HG03460 (cell line): ENCODE results near the gene FCMR.

Source experiments
- ATAC-seq: cut with Tn5 transposase; IDR thresholded peaks from one replicate; pipeline ENCODE4 v1.9.1; 2021; ENCODE audit not compliant: unreplicated experiment

The FCMR gene

DNA sequence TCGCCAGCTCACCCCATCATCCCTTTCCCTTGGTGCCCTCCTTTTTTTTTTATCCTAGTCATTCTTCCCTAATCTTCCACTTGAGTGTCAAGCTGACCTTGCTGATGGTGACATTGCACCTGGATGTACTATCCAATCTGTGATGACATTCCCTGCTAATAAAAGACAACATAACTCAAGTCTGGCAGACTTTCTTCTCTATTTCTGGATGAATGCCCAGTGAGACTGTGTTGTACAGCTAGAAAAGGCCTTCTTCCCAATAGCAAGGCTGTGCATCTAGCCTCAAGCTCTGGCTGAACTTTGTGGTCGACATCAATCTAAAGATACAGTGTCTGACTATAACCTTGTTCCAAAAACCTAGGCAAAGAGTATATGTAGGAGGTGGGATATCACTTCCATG, 18.1 kb downstream of the FCMR start:
- no peak for ATAC-seq

DNA sequence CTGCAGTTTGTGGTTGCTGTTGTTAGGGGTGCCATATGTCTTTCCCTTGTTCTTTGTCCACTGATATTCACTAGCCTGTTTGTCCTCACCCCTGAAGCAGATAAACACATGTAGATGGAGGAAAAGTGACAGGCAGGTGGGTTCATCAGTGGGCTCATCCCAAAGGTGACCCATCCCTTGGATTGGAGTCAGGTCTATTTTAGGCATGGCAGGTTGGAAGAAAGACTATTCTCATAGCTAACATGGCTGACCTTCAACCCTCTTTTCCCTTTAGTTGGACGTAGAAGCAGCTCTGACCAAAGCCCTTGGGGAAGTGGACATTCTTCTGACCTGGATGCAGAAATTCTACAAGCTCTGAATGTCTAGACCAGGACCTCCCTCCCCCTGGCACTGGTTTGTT, 19.0 kb downstream of the FCMR start:
- ATAC-seq: no peak

DNA sequence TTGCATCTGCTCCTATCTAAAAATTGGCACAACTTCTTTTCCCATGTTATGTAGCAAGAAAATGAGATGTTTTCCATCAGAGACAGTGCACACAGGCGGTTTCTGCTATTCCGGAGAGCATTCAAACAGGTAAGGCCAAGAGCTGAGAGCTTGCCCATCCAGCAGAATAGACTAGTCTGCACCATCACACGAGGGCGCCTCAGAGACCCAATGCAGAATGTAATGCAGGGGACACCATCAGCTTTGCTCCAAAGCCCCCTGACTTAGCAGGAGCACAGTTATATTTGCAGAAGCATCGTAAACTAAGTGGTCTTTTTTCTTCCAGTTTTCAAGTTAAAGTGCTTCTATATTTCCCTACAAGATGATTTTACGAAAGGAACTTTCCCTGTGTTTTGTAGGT, 19.8 kb downstream of the FCMR start:
- ATAC-seq: no peak

DNA sequence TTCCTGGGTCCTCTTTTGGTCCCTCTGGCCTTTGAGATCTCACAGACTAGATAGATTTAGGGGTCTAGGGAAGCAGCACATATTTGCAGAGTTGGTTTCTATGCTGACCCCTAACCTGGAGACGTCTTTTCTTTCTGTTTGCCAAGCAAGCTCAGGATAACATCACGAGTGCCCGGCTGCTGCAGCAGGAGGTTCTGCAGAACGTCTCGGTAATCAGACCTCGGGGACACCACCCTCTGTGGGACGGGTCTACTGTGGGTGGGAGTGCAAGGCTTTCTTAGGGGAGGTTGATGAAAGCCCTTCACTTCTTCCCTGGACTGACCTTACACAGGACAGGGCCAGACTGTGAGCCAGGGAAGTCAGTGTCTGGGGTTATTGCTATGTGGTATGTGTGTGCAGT, 21.6 kb downstream of the FCMR start:
- no peak for ATAC-seq

DNA sequence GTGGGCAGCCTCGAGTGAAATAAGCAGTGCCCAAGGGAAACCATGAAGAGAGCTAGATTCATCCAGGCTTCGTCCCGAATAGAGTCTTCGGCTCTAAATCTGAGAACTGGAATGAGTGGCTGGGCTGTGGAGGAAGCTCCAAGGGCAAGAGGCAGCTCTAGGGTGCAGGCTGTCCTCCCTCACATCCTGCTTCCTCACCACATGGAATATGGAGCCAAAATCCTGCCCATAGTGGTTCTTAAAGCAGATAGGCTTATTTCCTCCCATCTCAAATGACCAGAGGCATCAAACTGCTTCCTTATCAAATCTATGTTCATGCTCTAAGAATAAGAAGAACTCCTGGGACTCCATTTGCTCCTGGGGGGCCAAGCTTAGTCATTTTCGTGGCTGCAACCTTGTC, 22.0 kb downstream of the FCMR start:
- no peak for ATAC-seq

DNA sequence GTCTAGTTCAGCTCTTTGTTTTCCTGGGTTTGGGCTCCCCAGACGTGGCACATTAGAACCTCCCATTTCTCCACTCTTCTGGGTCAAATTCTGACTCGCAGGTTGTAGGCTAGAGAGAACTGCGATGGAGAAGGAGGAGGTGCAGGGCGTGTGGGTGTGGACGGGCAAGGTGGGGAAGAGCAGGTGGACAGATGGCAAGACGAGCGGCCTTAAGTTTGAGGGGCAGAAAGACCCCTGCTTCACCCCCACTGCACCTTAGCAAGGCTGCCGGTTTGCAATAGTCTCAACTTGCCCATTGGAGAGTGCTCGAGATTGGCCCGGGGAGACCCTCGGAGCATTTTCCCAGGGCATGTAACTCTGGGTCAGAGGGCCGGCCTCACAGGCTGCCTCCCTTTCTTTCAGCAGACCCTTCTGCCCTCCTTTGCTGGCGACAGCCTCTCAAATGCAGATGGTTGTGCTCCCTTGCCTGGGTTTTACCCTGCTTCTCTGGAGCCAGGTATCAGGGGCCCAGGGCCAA, 22.8 kb downstream of the FCMR start:
- no peak for ATAC-seq

DNA sequence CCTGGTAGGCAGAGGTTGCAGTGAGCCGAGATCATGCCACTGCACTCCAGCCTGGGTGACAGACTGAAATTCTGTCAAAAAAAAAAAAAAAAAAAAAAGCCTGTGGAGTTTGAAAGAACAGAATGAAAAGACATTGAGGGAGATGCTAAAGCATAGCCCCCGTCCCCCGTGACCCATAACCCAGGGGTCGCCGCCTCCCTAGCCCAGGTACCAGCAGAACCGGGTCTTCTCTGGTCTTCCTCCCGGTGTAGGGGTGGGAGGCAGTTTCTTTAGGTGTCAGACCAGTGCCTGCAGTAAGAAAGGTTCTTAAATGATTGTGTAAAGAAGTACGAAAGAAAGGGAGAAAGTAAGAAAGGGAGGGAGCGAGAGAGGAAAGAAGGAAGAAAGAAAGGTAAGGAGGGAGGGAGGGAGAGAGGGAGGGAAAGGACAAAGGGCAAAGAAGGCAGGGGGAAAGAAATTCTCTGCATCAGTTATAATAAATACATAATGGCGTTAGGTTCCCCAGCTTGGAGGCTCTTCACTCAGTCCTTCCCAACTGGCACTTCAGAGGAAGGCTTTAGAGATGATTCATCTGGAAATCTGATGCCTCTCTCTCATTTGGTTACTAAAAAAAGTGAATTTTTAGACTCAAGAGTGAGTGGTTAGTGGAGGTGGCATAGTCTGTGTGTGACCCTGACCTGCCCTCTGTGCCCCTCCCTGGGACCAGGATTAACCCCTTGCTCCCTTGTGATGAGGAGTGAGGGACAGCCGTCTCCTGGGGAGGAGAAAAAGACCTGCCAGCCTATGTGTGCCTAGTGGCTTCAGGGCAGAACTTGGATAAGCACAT, 23.4 kb downstream of the FCMR start:
- ATAC-seq: no peak

DNA sequence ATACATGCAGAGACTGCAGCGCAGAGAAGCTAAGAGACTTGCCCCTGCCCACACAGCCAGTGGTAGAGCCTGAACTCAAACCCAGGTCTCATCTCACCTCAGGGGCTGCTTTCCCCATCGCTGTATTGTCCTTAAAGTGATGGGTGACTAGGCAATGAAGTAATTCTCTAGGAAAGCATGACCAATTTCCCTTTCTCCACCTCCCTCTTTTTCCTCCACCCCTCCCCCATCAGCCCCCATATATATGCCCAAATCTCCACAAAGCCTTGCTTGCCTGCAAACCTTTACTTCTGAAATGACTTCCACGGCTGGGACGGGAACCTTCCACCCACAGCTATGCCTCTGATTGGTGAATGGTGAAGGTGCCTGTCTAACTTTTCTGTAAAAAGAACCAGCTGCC, 24.6 kb downstream of the FCMR start, which contains the start of gene IL24:
Gene IL24, plus strand, starts transcription at position 269 of the 400 bp plus-strand sequence. CDS start 390 bp downstream, outside the sequence.
- ATAC-seq: no peak

DNA sequence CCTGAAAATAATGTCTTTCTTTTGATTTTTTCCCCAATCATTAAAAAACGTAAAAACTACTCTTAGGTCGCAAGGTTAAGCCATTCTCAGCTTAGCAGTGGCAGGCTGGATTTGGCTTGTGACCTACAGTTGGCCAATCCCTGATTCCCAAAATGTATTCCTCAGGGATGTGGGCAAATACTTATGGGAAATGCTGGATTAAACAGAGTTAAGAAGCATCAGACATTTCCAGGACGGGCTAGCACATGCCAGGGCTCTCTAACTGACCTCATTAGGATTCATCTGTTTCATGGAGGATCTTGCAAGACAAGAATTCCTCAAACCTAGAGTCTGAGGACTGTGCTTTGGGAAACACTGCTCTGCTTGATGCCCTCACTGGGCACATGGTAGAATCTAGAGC, 25.5 kb downstream of the FCMR start:
- ATAC-seq: no peak

DNA sequence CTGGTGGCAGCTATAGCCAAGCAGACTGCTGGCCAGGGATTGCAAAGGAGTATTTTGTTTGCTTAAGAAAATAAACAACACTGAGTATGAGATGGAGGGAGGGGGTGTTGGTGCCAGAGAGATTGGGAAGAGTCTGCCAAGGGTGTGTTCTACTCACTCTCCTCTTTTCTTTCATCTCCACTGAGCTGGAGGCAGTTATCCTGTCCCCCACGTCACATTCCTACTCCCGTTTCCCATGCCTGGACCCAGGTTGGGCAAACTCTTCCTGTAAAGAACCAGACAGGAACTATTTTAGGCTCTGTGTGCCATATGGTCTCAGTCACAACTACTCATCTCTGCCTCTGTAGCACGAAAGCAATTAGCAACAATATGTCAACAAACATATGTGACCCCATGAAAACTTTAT, 25.9 kb downstream of the FCMR start:
- no peak for ATAC-seq

DNA sequence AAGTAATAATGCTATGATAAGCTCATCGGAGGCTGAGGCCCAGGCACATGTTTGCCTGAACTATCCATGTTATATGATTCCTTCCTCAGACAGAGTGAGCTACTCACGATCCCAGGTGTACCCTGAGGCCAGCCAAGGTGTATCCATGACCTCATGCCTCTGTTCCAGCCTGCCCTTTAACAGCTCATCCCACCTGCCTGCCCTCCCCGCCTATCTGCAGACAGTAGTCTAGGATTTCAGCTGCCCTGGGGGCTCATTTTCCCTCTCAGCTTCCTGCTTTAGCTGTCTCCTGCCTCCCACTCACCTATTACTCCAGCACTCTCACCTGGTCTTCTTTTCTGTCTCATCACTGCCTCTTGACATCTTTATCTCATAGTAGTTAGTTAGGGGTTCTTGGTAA, 26.4 kb downstream of the FCMR start:
- ATAC-seq: no peak

DNA sequence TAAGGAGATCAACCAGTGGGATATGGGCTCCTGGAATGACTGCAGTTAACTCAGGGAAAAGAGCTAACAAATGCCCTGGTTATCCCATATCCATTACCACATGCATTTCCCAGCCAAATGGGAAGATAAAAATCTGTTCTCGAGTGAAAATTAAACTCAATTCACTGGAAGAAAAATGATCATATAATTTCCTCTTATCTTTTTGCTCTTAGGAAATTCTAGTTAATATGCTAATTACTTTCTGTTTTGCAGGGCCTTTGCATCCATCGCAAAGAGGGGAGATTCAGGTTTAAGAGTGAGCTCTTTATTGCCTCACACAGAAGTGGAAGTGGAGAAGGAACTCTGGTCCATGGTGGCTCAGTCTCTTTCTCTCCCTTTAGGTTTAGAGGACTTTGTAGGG, 28.4 kb downstream of the FCMR start:
- ATAC-seq: no peak

DNA sequence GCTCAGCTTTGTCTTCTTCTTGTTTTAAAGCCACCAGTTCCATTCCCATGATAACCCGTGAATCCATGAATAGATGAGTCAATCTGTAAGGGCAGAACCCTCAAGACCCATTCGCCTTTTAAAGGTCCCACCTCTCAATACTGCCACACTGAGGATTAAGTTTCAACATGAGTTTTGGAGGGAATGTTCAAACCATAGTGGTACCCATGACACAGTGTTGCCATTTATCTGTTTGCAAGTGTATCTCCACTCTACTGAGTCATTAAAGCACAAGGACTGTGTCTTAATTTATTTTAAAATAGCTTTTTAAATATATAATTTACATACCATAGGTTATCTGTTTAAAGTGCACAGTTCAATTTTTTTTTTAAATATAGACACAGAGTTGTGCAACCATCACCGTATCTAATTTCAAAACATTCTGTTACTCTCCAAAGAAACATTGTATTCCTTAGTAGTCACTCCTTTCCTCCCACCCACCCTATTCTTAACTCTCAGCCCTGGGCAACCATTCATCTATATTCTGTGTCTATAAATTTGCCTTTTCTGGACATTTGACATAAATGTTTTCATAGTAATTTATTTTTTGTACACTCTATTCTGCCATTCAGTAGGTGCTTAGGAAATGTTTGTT, 29.3 kb downstream of the FCMR start:
- ATAC-seq: no peak

DNA sequence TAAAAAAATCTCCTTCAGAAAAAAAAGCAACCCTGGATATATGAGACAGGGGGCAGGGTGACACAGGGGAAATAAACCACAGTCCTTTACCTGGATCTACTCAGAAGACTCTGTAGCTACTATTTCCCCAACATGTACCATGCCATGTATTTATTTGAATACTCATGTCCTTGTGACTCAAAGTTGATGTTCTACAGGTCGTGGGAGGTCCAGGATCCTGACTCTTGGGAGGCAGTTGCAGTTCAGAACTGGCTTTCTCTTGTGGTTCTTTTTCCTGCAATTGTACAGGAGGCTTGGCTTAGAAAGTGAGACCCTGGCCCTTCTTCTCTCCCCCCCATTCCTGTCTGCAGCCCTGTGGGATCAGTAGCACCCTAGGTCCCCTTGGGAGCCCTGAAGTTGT, 30.3 kb downstream of the FCMR start:
- no peak for ATAC-seq

DNA sequence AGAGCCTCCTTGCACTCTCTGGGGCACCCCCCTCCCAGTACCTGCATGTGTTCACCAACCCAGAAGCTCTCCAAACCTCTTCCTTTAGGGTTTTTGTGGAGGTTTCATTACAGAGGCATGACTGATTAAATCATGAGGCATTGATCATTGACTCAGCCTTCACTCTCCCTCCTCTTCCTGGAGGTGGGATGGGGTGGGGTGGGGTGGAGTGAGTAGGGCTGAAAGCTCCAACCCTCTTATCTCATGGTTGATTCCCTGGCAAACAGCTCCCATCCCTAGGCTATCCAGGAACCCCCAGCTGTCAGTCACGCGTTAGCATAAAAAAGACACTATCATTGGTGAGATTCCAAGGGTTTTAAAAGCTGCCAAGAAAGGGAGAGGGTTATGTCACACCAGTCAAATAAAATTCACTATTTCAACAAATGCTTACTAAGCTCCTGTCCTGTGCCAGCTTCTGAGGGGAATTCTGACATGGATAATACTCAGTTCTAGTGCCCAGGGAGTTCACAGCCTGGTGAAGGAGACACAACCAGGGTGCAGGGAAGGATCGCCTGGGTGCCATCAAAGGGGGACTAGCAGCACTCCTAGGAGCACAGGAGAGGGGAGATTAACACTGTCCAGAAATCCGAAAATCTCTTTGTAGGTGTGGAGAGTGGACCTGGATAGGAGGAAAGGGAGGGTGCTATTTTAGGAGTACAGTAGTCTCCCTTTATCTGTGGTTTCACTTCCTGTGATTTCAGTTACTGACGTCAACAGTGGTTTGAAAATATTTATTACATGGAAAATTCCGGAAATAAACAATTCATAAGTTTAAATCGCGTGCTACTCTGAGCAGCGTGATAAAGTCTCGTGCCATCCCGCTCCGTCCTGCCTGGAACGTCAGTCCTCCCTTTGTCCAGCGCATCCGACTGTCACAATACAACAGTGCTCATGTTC, 31.3 kb downstream of the FCMR start:
- ATAC-seq: no peak

DNA sequence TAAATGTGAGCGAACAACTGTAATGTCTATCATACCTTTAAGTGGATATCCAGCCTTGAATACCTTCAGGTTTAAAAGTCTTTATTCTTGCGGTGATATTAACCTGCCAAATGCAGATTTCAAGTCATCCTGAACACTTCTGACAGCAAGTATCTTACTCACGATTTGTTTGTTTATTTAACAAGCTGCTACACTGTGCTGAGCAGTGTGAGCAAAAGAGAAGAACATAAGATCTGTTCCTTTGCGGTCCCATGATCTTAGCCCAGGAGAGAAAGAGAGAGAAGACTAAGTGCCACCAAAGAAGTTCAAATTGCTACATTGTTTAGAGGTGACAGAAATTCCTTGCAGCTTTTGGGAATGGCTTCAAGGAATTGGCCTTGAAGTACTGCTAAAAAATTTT, 34.0 kb downstream of the FCMR start:
- no peak for ATAC-seq

DNA sequence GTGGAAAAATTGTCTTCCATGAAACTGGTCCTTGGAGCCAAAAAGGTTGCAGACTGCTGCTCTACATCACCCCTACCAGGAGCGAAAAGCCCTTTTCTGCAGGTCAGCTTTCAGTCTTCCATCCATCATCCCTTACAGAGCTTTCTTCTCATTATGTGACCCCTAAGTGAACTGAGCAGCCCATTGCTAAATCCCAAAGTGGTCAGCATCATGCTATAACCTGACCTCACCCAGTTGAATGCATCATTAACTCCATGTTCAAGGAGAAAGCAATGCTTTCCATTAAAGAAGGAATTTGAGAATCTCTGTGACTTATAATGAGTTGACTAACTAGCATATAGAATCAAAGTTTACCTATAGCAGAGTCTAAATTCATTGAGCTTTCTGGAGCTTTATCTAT, 34.9 kb downstream of the FCMR start:
- no peak for ATAC-seq

DNA sequence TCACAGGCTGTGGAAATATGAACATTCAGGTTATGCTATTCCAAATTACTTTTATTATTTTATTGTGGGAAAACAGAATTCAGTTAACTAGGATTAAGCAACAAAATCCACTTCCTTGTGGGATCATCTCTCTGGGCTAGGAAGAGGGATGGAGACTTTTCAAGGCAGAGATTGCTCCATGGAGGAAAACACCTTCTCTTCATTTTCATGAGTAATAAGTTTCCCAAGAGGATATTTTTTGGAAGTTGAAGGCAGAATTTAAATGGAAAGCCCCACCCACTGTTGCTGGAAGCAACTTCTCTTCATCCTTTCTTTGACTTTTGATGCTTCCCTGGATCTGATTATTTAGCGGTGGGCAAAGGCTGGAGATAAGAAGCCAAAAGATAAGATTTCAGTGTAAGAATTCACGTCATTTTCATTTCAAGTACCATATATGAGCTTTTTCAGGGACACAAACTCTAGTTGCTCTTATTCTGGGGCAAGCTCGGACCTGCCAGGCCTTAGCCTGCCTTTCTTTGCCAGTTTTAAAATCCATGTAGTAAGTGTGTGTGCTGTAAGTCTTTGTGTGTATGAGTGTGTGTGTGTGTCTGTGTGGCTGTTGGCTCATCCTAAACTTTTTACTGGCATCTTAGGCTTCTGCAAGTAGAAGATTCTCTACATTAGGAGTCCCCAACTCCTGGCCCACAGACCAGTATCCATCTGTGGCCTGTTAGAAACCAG, 36.2 kb downstream of the FCMR start:
- ATAC-seq: no peak

DNA sequence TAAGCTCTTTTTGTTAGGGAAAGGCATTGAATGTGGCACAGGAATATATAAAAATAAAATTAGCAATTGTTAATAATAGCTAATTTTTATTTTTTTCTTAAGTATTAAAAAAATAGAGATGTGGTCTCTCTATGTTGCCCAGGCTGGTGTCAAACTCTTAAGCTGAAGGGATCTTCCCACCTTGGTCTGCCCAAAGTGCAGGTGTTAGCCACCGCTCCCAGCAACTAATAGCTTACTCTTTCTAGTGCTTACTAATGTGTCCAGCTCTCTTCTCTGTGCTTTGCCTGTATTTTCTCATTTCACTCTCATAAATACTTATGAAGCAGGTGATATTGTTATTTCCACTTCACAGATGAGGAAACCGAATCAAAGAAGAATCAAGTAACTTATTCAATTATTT, 37.9 kb downstream of the FCMR start:
- no peak for ATAC-seq

DNA sequence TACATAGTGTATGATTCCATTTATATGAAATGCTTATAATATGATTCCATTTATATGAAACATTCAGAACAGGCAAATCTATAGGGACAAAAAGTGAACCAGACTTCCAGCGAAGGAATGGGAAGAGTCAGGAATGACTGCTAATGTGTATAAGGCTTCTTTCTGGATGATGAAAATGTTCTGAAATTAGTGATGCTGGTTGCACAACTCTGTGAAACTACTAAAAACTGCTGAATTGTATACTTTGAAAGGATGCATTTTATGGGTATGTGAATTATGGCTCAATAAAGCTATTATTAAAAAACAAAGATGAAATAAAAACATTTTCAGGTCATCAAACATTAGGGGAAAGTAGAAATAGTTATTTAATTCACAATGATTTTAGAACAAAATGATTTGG, 38.6 kb downstream of the FCMR start:
- ATAC-seq: no peak

DNA sequence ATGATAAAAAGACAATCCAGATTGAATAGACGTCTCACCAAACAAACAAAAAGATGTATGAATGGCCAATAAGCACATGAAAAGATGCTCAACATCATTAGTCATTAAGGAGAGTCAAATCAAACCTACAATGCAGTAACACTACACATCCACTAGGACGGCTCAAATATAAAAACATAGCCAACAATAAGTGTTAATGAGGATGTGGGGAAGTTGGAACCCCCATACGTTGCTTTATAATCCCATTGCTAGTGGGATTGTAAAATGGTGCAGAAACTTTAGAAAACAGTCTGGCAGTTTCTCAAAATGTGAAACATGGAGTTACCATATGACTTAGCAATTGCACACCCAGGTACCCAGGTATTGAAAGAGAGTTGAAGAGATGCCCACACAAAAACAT, 39.2 kb downstream of the FCMR start:
- no peak for ATAC-seq
